PC-3 (cell line): ENCODE data around the gene PTRHD1. TPM values are rescaled to one million over a fixed set of nuclear protein-coding genes. Genes with fewer than 3 reads are reported as not detected.

ENCODE experiments used
- ATAC-seq: fragments of 200-7000 bp; cut with Tn5 transposase; 2 replicates; pipeline ENCODE4 v1.9.1; 2020; ENCODE audit warnings: mild to moderate bottlenecking, moderate library complexity
- BruUV-seq: library from RNA; stranded (reverse); fragments of 400-500 nt; replicated peaks from 2 replicates; lab custom pipeline; 2021; lab: Mats Ljungman, UMichigan
- CTCF ChIA-PET: fragments of 300-600 bp; sonication (Branson Sonifier 250); formaldehyde crosslinking; loops from one replicate; lab custom pipeline; 2022; ENCODE audit warnings: antibody characterized with exemption; lab: Charles Lee
- POLR2A ChIA-PET: fragments of 300-600 bp; sonication (Branson Sonifier 250); formaldehyde crosslinking; loops from one replicate; lab custom pipeline; 2022; ENCODE audit warnings: antibody characterized with exemption; ENCODE audit not compliant: unreplicated experiment; lab: Charles Lee
- DNase-seq: peaks from one replicate; pipeline ENCODE4 v3.0.0-alpha.2; 2015
- H2AFZ ChIP-seq: fragments of 300-600 bp; sonication (generic); 2 replicates; pipeline ENCODE4 v1.6.0; 2016; ENCODE audit warnings: antibody characterized with exemption, low read length
- H3F3A ChIP-seq: fragments of 300-600 bp; sonication (generic); one replicate; pipeline ENCODE4 v1.6.0; 2017; ENCODE audit warnings: antibody characterized with exemption, low read length, control low read depth, mild to moderate bottlenecking; ENCODE audit not compliant: unreplicated experiment
- H3K27ac ChIP-seq: fragments of 300-600 bp; sonication (generic); 2 replicates; pipeline ENCODE4 v1.5.1; 2016; ENCODE audit warnings: mild to moderate bottlenecking, low read length
- H3K27me3 ChIP-seq: fragments of 300-600 bp; sonication (generic); 2 replicates; pipeline ENCODE4 v1.6.1; 2016; ENCODE audit warnings: low read length, mixed read lengths
- H3K36me3 ChIP-seq: fragments of 300-600 bp; sonication (generic); 2 replicates; pipeline ENCODE4 v1.6.1; 2016; ENCODE audit warnings: low read depth, mixed run types, low read length, mixed read lengths
- H3K4me1 ChIP-seq: fragments of 300-600 bp; sonication (generic); 2 replicates; pipeline ENCODE4 v1.5.1; 2016; ENCODE audit warnings: low read length; ENCODE audit not compliant: insufficient read depth
- H3K4me2 ChIP-seq: fragments of 300-600 bp; sonication (generic); 2 replicates; pipeline ENCODE4 v1.6.0; 2016; ENCODE audit warnings: low read length
- H3K4me3 ChIP-seq: fragments of 300-600 bp; sonication (generic); 2 replicates; pipeline ENCODE4 v1.5.1; 2016; ENCODE audit warnings: mild to moderate bottlenecking, low read length, mixed read lengths
- H3K79me2 ChIP-seq: fragments of 300-600 bp; sonication (generic); 2 replicates; pipeline ENCODE4 v1.6.1; 2017; ENCODE audit warnings: low read length, mixed read lengths
- H3K9ac ChIP-seq: fragments of 300-600 bp; sonication (generic); 2 replicates; pipeline ENCODE4 v1.6.0; 2016; ENCODE audit warnings: mild to moderate bottlenecking, low read length
- H3K9me2 ChIP-seq: fragments of 300-600 bp; sonication (generic); replicated peaks from 2 replicates; pipeline ENCODE4 v1.6.1; 2016; ENCODE audit warnings: mixed run types, low read length, mixed read lengths
- H3K9me3 ChIP-seq: fragments of 300-600 bp; sonication (generic); 2 replicates; pipeline ENCODE4 v1.6.1; 2016; ENCODE audit warnings: low read length, mixed read lengths
- H4K20me1 ChIP-seq: fragments of 300-600 bp; sonication (generic); 2 replicates; pipeline ENCODE4 v1.6.1; 2016; ENCODE audit warnings: low read length, mixed read lengths
- EZH2 ChIP-seq: fragments of 300-600 bp; sonication (generic); IDR thresholded peaks from one replicate; pipeline ENCODE4 v1.6.1; 2017; ENCODE audit warnings: antibody characterized with exemption, mild to moderate bottlenecking, low read length; ENCODE audit not compliant: unreplicated experiment
- EZH2phosphoT487 ChIP-seq: fragments of 300-600 bp; sonication (generic); IDR thresholded peaks from 2 replicates; pipeline ENCODE4 v1.6.1; 2018; ENCODE audit warnings: mild to moderate bottlenecking, antibody characterized with exemption, low read length, borderline replicate concordance
- intact Hi-C: fragments of 100-400 bp; cut with micrococcal nuclease; formaldehyde crosslinking; loops from 2 replicates; pipeline ENCODE4 v1.9.0; 2023
- total RNA-seq: library from RNA; depleted of rRNA; stranded (reverse); fragments of >200 nt; gene quantifications from 2 replicates; pipeline ENCODE4 v1.2.3, GENCODE V29; 2014; rRNA removed
- TF ChIP-seq, protein P1 (sequence below): fragments of 300-600 bp; sonication (generic); conservative IDR thresholded peaks from 2 replicates; pipeline ENCODE4 v1.5.1; 2017; ENCODE audit warnings: antibody characterized with exemption, low read depth, mild to moderate bottlenecking, low read length

Gene PTRHD1
- total RNA-seq, 1 experiment from 2014 or later = 68.6 TPM

DNA sequence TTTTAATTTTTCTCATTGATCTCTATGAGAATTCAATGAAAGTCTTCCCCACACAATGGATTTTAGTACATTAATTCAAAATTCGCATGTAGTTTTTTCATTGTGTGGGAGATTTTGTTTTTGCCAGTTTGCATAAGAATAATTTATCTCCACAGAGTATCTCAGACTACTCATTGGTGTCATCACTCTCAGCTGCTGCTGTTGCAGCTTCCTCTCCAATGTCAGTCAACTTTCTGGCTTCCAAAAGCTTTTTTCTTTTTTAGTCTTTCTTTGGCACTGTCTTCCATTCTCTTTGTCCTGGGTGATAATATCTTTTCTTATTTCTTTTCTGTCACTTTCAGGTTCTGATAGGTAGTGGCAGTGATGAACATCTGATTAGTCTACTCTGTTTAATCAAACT, 50.5 kb downstream of the PTRHD1 start:
- Histone ChIP-seq H3K9me2 (no peaks in the 10 kb centered on the region), H3K9me3 (no peaks in the 10 kb centered on the region), H2AFZ (no peak overlapping the region), H3K27ac (no peak overlapping the region), H3K36me3 (no peaks in the 10 kb centered on the region), H3K9ac (no peak overlapping the region), H3K4me3 (no peak overlapping the region), H3F3A (no peaks in the 10 kb centered on the region), H3K4me1 (peaks cover 7% of the 10 kb centered on the region; the same call in 1 of the 2 replicates), H3K79me2 (no peaks in the 10 kb centered on the region), H3K4me2 (no peak overlapping the region), H4K20me1 (no peaks in the 10 kb centered on the region), H3K27me3 (no peaks in the 10 kb centered on the region)
- ChIA-PET CTCF (no interaction called here), POLR2A (no interaction called here)
- ATAC-seq (no peak), DNase-seq (no peak)
- intact Hi-C loops = no loop called here
- TF ChIP-seq EZH2 = no peak
- no peak for TF ChIP-seq EZH2phosphoT487
- TF ChIP-seq, protein P1, sequence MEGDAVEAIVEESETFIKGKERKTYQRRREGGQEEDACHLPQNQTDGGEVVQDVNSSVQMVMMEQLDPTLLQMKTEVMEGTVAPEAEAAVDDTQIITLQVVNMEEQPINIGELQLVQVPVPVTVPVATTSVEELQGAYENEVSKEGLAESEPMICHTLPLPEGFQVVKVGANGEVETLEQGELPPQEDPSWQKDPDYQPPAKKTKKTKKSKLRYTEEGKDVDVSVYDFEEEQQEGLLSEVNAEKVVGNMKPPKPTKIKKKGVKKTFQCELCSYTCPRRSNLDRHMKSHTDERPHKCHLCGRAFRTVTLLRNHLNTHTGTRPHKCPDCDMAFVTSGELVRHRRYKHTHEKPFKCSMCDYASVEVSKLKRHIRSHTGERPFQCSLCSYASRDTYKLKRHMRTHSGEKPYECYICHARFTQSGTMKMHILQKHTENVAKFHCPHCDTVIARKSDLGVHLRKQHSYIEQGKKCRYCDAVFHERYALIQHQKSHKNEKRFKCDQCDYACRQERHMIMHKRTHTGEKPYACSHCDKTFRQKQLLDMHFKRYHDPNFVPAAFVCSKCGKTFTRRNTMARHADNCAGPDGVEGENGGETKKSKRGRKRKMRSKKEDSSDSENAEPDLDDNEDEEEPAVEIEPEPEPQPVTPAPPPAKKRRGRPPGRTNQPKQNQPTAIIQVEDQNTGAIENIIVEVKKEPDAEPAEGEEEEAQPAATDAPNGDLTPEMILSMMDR = no peak
- no TSS peak for BruUV-seq

DNA sequence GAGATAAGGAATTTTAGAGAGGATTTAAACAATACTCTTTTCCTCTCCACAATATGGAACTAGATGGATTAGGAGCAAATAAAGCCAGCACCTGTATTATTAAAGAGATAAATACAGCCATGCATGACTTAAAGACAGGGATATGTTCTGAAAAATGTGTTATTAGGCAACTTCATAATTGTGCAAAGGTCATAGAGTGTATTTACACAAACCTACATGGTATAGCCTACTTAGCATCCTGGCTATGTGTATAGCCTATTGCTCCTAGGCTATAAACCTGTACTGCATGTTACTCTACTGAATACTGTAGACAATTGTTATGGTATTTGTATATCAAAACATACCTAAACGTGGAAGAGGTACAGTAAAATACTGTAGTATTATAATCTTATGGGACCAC, 53.0 kb downstream of the PTRHD1 start:
- Histone ChIP-seq H3K4me1 (peaks cover 7% of the 10 kb centered on the region; the same call in 1 of the 2 replicates), H2AFZ (no peak overlapping the region), H3K27me3 (no peaks in the 10 kb centered on the region), H3K36me3 (no peaks in the 10 kb centered on the region), H3K4me3 (no peak overlapping the region), H3K4me2 (no peak overlapping the region), H4K20me1 (no peaks in the 10 kb centered on the region), H3K27ac (no peak overlapping the region), H3K9ac (no peak overlapping the region), H3K79me2 (no peaks in the 10 kb centered on the region), H3K9me3 (no peaks in the 10 kb centered on the region), H3K9me2 (no peaks in the 10 kb centered on the region), H3F3A (no peaks in the 10 kb centered on the region)
- BruUV-seq = no TSS peak
- intact Hi-C loops = no loop called here
- ChIA-PET CTCF (no interaction called here), POLR2A (no interaction called here)
- DNase-seq = no peak
- TF ChIP-seq, protein P1 = no peak
- TF ChIP-seq EZH2 (no peak), EZH2phosphoT487 (no peak)
- no peak for ATAC-seq

Other genes starting within 250 kb of the PTRHD1 start
- gene CENPO, start within 50 bp of the PTRHD1 start, total RNA-seq = 41.4 and 68.5 TPM in 2 replicates
- 52.0 and 70.3 TPM in 2 replicates for gene ADCY3, start 126.8 kb upstream of the PTRHD1 start, total RNA-seq
- gene DNAJC27, start 178.6 kb upstream of the PTRHD1 start, total RNA-seq = 2.0 and 3.1 TPM in 2 replicates
- 4.6 and 7.9 TPM in 2 replicates for gene EFR3B, start 248.7 kb upstream of the PTRHD1 start, total RNA-seq